ENCODE measurements around the gene ECEL1. TPM values are rescaled to one million over a fixed set of nuclear protein-coding genes. Genes with fewer than 3 reads are reported as not detected.

Gene ECEL1
- total RNA-seq, 4 donors from 2014 or later: 0.68 to 0.83 TPM; not detected in 2

DNA sequence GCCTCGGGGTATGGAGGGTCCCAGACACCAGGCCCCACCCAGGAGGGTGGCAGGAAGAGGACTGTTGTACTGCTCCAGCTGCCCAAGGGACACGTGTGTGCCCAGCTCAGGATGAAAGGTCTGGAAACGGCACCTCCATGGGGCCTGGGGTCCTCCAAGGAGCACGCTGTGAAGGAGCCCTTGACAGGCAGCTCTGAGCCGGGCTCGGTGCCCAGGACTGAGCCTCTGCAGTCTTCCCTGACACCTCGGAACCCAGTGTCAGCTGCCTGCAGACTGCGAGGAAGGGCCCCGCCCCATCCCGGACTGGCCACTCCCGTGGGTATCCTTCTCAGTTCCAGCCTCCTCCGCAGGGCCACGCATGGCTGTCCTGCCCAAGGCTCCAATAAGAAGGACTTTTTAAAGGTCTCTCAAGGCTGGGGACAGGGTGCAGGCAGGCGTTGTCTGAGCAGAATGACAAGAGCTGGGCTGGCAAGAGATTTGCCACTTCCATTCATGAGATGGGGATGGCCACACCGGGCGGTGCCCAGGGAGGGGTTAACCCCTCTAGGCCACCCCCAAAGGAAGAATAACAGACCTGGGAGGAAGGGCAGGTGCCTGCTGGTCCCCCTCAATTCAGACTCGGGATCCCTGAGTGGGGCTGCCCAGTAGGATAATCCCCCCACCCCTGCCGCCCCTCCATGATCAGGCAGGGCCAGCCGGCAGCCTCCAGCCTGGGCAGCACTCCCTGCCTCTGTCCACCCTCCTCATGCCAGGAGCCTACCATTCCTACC lies 8.9 kb downstream of the ECEL1 start:
- no peak overlapping the region for H3K4me3 ChIP-seq
- H3K27ac ChIP-seq: no peak overlapping the region
- H3K36me3 ChIP-seq: no peaks in the 10 kb centered on the region
- H3K4me1 ChIP-seq: no peaks in the 10 kb centered on the region
- TF ChIP-seq, protein P1, sequence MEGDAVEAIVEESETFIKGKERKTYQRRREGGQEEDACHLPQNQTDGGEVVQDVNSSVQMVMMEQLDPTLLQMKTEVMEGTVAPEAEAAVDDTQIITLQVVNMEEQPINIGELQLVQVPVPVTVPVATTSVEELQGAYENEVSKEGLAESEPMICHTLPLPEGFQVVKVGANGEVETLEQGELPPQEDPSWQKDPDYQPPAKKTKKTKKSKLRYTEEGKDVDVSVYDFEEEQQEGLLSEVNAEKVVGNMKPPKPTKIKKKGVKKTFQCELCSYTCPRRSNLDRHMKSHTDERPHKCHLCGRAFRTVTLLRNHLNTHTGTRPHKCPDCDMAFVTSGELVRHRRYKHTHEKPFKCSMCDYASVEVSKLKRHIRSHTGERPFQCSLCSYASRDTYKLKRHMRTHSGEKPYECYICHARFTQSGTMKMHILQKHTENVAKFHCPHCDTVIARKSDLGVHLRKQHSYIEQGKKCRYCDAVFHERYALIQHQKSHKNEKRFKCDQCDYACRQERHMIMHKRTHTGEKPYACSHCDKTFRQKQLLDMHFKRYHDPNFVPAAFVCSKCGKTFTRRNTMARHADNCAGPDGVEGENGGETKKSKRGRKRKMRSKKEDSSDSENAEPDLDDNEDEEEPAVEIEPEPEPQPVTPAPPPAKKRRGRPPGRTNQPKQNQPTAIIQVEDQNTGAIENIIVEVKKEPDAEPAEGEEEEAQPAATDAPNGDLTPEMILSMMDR (IDR thresholded peaks at IDR 0.05): no peak
- TF ChIP-seq POLR2AphosphoS5 (IDR thresholded peaks at IDR 0.05) (no peak), EP300 (IDR thresholded peaks at IDR 0.05) (no peak), POLR2A (IDR thresholded peaks at IDR 0.05) (no peak)
- peak in 1 of 2 donors; percentile 51 for DNase-seq (ENCODE audit: low spot score in 2 of 2)
- H3K27me3 ChIP-seq: peaks cover 61% of the 10 kb centered on the region
- H3K9me3 ChIP-seq: no peaks in the 10 kb centered on the region
- 58% methylated on average over 5 of the region's 19 CpGs for WGBS

- Histone ChIP-seq H3K36me3 (no peaks in the 10 kb centered on the region), H3K27ac (no peak overlapping the region), H3K4me1 (no peaks in the 10 kb centered on the region), H3K4me3 (no peak overlapping the region), H3K27me3 (peaks cover 61% of the 10 kb centered on the region), H3K9me3 (no peaks in the 10 kb centered on the region)
- whole genome bisulfite sequencing: 94% methylated on average over 5 of the region's 13 CpGs
- DNase-seq (ENCODE audit: low spot score in 2 of 2): peak; percentile 32 to 64
- no peak for TF ChIP-seq EP300 (IDR thresholded peaks at IDR 0.05)
- no peak for TF ChIP-seq POLR2A (IDR thresholded peaks at IDR 0.05)
- TF ChIP-seq, protein P1 (IDR thresholded peaks at IDR 0.05): no peak
- no peak for TF ChIP-seq POLR2AphosphoS5 (IDR thresholded peaks at IDR 0.05)
These were observed 9.7 kb downstream of the ECEL1 start for GRCh38 chr2:232477751-232478510.

- no peak overlapping the region for H3K4me3 ChIP-seq
- no peaks in the 10 kb centered on the region for H3K36me3 ChIP-seq
- H3K27ac ChIP-seq: no peak overlapping the region
- H3K9me3 ChIP-seq: no peaks in the 10 kb centered on the region
- no peaks in the 10 kb centered on the region for H3K4me1 ChIP-seq
- H3K27me3 ChIP-seq: peaks cover 50% of the 10 kb centered on the region
- TF ChIP-seq, protein P1 (IDR thresholded peaks at IDR 0.05): no peak
- TF ChIP-seq POLR2A (IDR thresholded peaks at IDR 0.05) (no peak), EP300 (IDR thresholded peaks at IDR 0.05) (no peak), POLR2AphosphoS5 (IDR thresholded peaks at IDR 0.05) (no peak)
- DNase-seq (ENCODE audit: low spot score in 2 of 2): peak in 1 of 2 donors; percentile 55
- WGBS: 83% methylated on average over 1 of the region's 7 CpGs
These were observed 10.8 kb downstream of the ECEL1 start for GRCh38 chr2:232476791-232477190.

DNA sequence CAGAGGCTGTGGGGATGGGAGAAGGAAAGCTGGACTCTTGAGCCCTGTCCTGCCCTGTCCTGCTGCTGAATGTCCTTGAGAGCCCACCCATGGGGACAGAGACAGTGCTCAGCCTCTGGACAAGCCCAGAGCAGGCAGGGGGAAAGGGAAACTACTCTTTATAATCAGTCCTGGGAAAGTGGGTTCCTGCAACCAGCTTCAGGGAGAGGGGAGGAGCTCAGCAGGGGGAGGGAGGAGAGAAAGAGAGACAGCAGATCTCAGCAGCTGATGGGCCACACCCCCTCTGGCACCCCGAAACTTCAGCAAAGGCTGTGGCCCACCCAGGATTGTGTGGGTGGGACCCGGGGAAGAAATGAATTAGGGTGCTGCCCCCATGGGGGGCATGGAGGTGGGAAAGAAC lies 11.6 kb downstream of the ECEL1 start:
- 58% methylated on average over 2 of the region's 2 CpGs for WGBS
- Histone ChIP-seq H3K27me3 (peaks cover 47% of the 10 kb centered on the region), H3K27ac (no peak overlapping the region), H3K4me1 (no peaks in the 10 kb centered on the region), H3K9me3 (no peaks in the 10 kb centered on the region), H3K4me3 (no peak overlapping the region), H3K36me3 (no peaks in the 10 kb centered on the region)
- no peak for TF ChIP-seq POLR2AphosphoS5 (IDR thresholded peaks at IDR 0.05)
- TF ChIP-seq, protein P1 (IDR thresholded peaks at IDR 0.05): no peak
- TF ChIP-seq POLR2A (IDR thresholded peaks at IDR 0.05): no peak
- DNase-seq (ENCODE audit: low spot score in 2 of 2): peak in 1 of 2 donors; percentile 38

- Histone ChIP-seq H3K36me3 (no peaks in the 10 kb centered on the region), H3K4me3 (no peak overlapping the region), H3K4me1 (no peaks in the 10 kb centered on the region), H3K9me3 (no peaks in the 10 kb centered on the region), H3K27me3 (peaks cover 35% of the 10 kb centered on the region), H3K27ac (no peak overlapping the region)
- TF ChIP-seq, protein P1 (IDR thresholded peaks at IDR 0.05): no peak
- TF ChIP-seq EP300 (IDR thresholded peaks at IDR 0.05): no peak
- TF ChIP-seq POLR2AphosphoS5 (IDR thresholded peaks at IDR 0.05): no peak
- DNase-seq (ENCODE audit: low spot score in 2 of 2): no peak
- WGBS: 26% methylated on average over 6 of the region's 6 CpGs
These were observed 14.2 kb downstream of the ECEL1 start for GRCh38 chr2:232473467-232473890.
